ENCODE data around the gene LRIT2.
A peak's percentile ranks its signal among the peaks of the same experiment; 100 is the strongest.

LRIT2 gene

DNA sequence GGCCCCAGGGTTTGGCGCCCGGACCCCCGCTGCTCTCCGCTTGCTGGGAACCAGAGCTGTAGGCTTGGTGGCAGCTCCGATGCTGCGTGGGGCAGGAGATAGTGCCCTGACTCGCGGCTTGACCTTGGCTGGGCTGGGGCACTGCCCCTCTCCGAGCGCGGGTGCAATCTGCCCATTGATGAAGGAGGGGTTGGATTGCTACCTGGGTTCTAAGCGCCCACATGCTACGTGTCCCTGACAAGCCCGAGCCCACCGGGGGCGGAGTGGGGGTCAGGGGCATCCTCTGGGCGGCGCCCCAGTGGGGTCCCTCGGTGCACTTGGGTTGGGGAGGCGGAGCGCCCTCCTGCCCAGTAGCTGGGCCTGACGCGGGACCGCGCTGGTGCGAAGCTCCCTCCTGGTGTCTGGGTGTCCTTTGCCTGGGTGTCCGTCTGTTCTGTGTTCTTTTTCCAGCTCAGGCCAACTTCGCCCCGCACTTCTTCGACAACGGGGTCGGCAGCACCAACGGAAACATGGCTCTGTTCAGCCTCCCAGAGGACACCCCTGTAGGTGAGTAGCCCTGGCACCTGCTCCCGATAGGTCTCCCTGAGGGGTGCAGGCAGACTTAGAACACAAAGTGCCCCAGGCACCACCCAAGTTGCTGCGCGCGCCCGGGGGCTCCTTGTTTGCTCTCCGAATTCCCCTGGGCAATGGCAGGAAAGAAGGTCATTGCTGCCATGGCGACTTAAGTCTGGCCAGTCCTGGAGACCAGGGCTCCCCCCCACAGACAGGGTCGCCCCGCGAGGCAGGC lies 30.1 kb downstream of the LRIT2 start:
- no peak overlapping the region for H3K27ac ChIP-seq (ENCODE audit: insufficient read depth in 1 of 2, low read depth in 1 of 2, low read length in 2 of 2, poor library complexity in 1 of 2, severe bottlenecking in 2 of 2)

DNA sequence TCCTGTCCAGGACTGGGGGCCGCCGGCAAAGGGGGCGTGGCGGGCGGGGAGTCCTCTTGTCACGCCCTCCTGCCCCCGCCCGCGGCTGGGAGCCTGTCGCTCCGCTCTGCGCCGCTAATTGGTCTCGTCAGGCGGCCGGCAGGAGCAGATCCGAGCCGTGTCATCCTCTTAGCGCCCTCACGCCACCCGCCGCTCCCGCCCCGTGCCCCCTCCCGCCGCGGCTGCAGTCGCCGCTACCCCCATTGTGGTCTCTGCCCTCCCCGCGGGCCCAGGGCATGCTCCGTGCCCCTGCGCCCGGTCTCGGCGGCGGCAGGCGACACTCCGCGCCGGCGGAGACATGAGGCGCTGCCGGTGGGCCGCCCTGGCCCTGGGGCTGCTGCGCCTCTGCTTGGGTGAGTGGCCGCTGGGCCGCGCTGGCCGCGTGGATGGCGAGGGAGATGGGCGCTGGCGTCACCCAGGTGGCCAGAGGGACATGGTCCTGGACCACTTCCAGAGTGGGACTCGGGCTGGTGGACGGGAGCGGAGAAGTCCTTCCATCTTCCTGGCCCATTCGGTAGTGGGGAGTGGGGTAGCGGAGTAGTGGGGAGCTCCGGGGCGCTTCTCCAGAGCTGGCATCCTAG lies 30.8 kb downstream of the LRIT2 start, which contains the start of gene CDHR1:
Gene CDHR1, plus strand, starts transcription at position 114 of the 620 bp plus-strand sequence. Its CDS starts 224 bp downstream, at position 338.
- ChIA-PET POLR2A (no interaction called here), CTCF (interaction anchor here (3.5 kb wide), 1 partner anchor 11 kb away, joined by 14 read pairs; no protein-coding TSS in a partner anchor)
- Histone ChIP-seq H3K27ac (ENCODE audit: insufficient read depth in 1 of 2, low read depth in 1 of 2, low read length in 2 of 2, poor library complexity in 1 of 2, severe bottlenecking in 2 of 2) (no peak within 1 kb of the TSS), H3K4me3 (ENCODE audit: control insufficient read depth in 1 of 7, extremely low read depth in 1 of 7, insufficient read depth in 4 of 7, low read depth in 2 of 7, low read length in 6 of 7) (peak within 1 kb of the TSS; percentile 34 to 67 (median 48)), H3K9me3 (ENCODE audit: control extremely low read depth in 1 of 5, control insufficient read depth in 4 of 5, insufficient read depth in 2 of 5, low read depth in 1 of 5, low read length in 4 of 5) (no peaks in the 10 kb centered on the region), H3K36me3 (ENCODE audit: control insufficient read depth in 4 of 4, insufficient read depth in 4 of 4, low read length in 3 of 4) (no peaks in the 10 kb centered on the region), H3K27me3 (replicated peaks in 2 of 5; ENCODE audit: control insufficient read depth in 4 of 5, insufficient read depth in 5 of 5, low read length in 4 of 5) (peaks cover 5 to 83% (median 37%) of the 10 kb centered on the region in 5 experiments), H3K4me1 (ENCODE audit: control extremely low read depth in 1 of 4, control insufficient read depth in 4 of 4, insufficient read depth in 4 of 4, low read length in 3 of 4) (peaks cover 0 to 16% (median 12%) of the 10 kb centered on the region in 4 experiments)
- peak in 2 of 3 donors; percentile 57 to 64 for DNase-seq
- WGBS (ENCODE audit: insufficient coverage) = 2% methylated on average over 50 of the region's 61 CpGs

More for the DNA sequence above, 30.1 kb downstream of the LRIT2 start:
- ChIA-PET CTCF (interaction anchor here (3.5 kb wide), 1 partner anchor 10 kb away, joined by 14 read pairs; no protein-coding TSS in a partner anchor), POLR2A (no interaction called here)
- Histone ChIP-seq H3K36me3 (ENCODE audit: control insufficient read depth in 4 of 4, insufficient read depth in 4 of 4, low read length in 3 of 4) (no peaks in the 10 kb centered on the region), H3K9me3 (ENCODE audit: control extremely low read depth in 1 of 5, control insufficient read depth in 4 of 5, insufficient read depth in 2 of 5, low read depth in 1 of 5, low read length in 4 of 5) (no peaks in the 10 kb centered on the region), H3K4me1 (ENCODE audit: control extremely low read depth in 1 of 4, control insufficient read depth in 4 of 4, insufficient read depth in 4 of 4, low read length in 3 of 4) (peaks cover 0 to 16% (median 12%) of the 10 kb centered on the region in 4 experiments), H3K4me3 (ENCODE audit: control insufficient read depth in 1 of 7, extremely low read depth in 1 of 7, insufficient read depth in 4 of 7, low read depth in 2 of 7, low read length in 6 of 7) (peak overlapping the region in 5 of 7 experiments; percentile 16 to 67 (median 39)), H3K27me3 (replicated peaks in 2 of 5; ENCODE audit: control insufficient read depth in 4 of 5, insufficient read depth in 5 of 5, low read length in 4 of 5) (peaks cover 5 to 86% (median 37%) of the 10 kb centered on the region in 5 experiments)
- 17% methylated on average over 35 of the region's 43 CpGs for WGBS (ENCODE audit: insufficient coverage)
- no peak for DNase-seq

DNA sequence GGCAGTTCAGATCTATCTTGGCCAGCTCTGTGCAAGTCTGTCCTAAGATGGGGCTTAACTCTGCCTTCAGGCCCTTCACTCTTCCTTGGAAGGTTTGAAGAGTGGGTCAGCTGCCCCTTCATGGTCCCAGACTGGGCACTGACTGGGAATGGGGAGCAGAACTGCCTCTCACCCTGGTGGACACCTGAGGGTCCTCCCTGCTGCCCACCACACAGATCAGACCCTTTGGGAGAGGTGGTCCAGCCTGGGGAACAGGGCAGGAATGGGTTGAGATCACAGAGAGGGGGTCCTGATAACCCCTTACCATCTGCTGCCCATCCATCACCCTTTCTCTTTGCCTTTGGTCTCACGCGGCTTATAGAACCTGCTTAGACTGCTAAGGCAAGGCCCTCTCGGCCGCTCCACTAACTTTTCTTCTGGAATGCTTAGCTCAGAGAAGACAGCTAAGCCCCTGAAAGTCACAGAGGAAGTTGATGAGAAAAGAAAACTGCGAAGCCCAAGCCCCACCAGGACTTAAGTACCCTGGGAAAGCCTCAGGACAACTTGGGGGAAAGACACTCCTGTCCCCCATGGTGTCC lies 31.4 kb downstream of the LRIT2 start:
- no peak for DNase-seq
- H3K9me3 ChIP-seq (ENCODE audit: control extremely low read depth in 1 of 5, control insufficient read depth in 4 of 5, insufficient read depth in 2 of 5, low read depth in 1 of 5, low read length in 4 of 5) = no peaks in the 10 kb centered on the region
- H3K27me3 ChIP-seq (replicated peaks in 2 of 5; ENCODE audit: control insufficient read depth in 4 of 5, insufficient read depth in 5 of 5, low read length in 4 of 5) = peaks cover 5 to 81% (median 37%) of the 10 kb centered on the region in 5 experiments
- 40% methylated on average over 5 of the region's 5 CpGs for WGBS (ENCODE audit: insufficient coverage)
- H3K36me3 ChIP-seq (ENCODE audit: control insufficient read depth in 4 of 4, insufficient read depth in 4 of 4, low read length in 3 of 4) = no peaks in the 10 kb centered on the region
- peak overlapping the region in 5 of 7 experiments; percentile 33 to 67 (median 58) for H3K4me3 ChIP-seq (ENCODE audit: control insufficient read depth in 1 of 7, extremely low read depth in 1 of 7, insufficient read depth in 4 of 7, low read depth in 2 of 7, low read length in 6 of 7)
- ChIA-PET CTCF (interaction anchor here (0.9 to 3.5 kb wide), 3 partner anchors 11 to 47 kb away, joined by 3 to 14 read pairs (median 4); no protein-coding TSS in a partner anchor), POLR2A (no interaction called here)
- no peak overlapping the region for H3K27ac ChIP-seq (ENCODE audit: insufficient read depth in 1 of 2, low read depth in 1 of 2, low read length in 2 of 2, poor library complexity in 1 of 2, severe bottlenecking in 2 of 2)
- H3K4me1 ChIP-seq (ENCODE audit: control extremely low read depth in 1 of 4, control insufficient read depth in 4 of 4, insufficient read depth in 4 of 4, low read length in 3 of 4) = peaks cover 0 to 16% (median 12%) of the 10 kb centered on the region in 4 experiments

DNA sequence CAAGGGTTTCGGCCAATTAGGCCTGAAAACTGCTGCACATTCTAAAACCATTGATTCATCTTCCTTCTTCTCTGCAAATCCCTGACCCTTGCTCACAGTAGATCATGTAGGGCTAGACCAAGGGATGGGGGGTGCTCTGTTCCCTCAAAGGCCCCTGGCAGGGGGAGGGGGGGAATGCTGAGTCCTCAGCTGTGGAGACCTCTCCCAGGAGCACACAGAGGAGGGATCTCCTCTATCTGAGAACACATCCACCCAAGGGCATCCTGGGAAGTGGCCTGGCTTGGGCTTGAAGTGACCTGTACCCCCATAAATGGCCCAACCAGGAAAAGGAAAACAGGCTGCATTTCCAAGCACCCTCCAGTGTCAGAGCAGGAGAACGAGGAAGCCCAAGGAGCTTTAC lies 32.0 kb downstream of the LRIT2 start:
- no peak for DNase-seq
- Histone ChIP-seq H3K27ac (ENCODE audit: insufficient read depth in 1 of 2, low read depth in 1 of 2, low read length in 2 of 2, poor library complexity in 1 of 2, severe bottlenecking in 2 of 2) (no peak overlapping the region), H3K36me3 (ENCODE audit: control insufficient read depth in 4 of 4, insufficient read depth in 4 of 4, low read length in 3 of 4) (no peaks in the 10 kb centered on the region), H3K4me1 (ENCODE audit: control extremely low read depth in 1 of 4, control insufficient read depth in 4 of 4, insufficient read depth in 4 of 4, low read length in 3 of 4) (peaks cover 0 to 16% (median 12%) of the 10 kb centered on the region in 4 experiments), H3K9me3 (ENCODE audit: control extremely low read depth in 1 of 5, control insufficient read depth in 4 of 5, insufficient read depth in 2 of 5, low read depth in 1 of 5, low read length in 4 of 5) (no peaks in the 10 kb centered on the region), H3K4me3 (ENCODE audit: control insufficient read depth in 1 of 7, extremely low read depth in 1 of 7, insufficient read depth in 4 of 7, low read depth in 2 of 7, low read length in 6 of 7) (no peak overlapping the region), H3K27me3 (replicated peaks in 2 of 5; ENCODE audit: control insufficient read depth in 4 of 5, insufficient read depth in 5 of 5, low read length in 4 of 5) (peaks cover 5 to 78% (median 37%) of the 10 kb centered on the region in 5 experiments)
- CTCF ChIA-PET = interaction anchor here (0.9 to 3.5 kb wide), 3 partner anchors 12 to 46 kb away, joined by 3 to 14 read pairs (median 4); no protein-coding TSS in a partner anchor
- POLR2A ChIA-PET = no interaction called here
- 96% methylated on average over 2 of the region's 2 CpGs for WGBS (ENCODE audit: insufficient coverage)

DNA sequence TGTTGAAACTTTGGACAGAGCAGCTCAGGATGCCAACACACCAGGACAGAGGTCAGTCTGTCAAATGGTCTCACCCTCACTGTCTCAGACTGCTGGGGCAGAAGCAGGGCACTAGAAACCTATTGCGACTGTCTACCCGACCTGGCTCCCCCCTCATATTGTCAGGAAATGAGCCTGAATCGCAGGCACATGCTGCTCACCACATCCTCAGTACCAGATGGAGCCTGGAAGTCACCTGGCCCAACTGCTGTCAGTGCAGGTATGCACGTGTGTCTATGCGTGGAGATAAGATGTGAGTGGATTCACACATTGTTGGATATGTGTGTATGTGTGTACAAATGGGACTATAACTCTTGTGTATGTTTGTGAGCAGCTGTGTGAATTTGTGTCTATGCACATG lies 34.2 kb downstream of the LRIT2 start:
- no peak overlapping the region for H3K27ac ChIP-seq (ENCODE audit: insufficient read depth in 1 of 2, low read depth in 1 of 2, low read length in 2 of 2, poor library complexity in 1 of 2, severe bottlenecking in 2 of 2)
- no peaks in the 10 kb centered on the region for H3K9me3 ChIP-seq (ENCODE audit: control extremely low read depth in 1 of 5, control insufficient read depth in 4 of 5, insufficient read depth in 2 of 5, low read depth in 1 of 5, low read length in 4 of 5)
- ChIA-PET CTCF (interaction anchor here (1.1 to 1.4 kb wide), 2 partner anchors 10 to 44 kb away, joined by 3 read pairs; no protein-coding TSS in a partner anchor), POLR2A (no interaction called here)
- 85% methylated on average over 3 of the region's 5 CpGs for WGBS (ENCODE audit: insufficient coverage)
- DNase-seq = no peak
- H3K4me3 ChIP-seq (ENCODE audit: control insufficient read depth in 1 of 7, extremely low read depth in 1 of 7, insufficient read depth in 4 of 7, low read depth in 2 of 7, low read length in 6 of 7) = no peak overlapping the region
- peaks cover 5 to 56% (median 22%) of the 10 kb centered on the region in 5 experiments for H3K27me3 ChIP-seq (replicated peaks in 2 of 5; ENCODE audit: control insufficient read depth in 4 of 5, insufficient read depth in 5 of 5, low read length in 4 of 5)
- peaks cover 0 to 16% (median 12%) of the 10 kb centered on the region in 4 experiments for H3K4me1 ChIP-seq (ENCODE audit: control extremely low read depth in 1 of 4, control insufficient read depth in 4 of 4, insufficient read depth in 4 of 4, low read length in 3 of 4)
- H3K36me3 ChIP-seq (ENCODE audit: control insufficient read depth in 4 of 4, insufficient read depth in 4 of 4, low read length in 3 of 4) = no peaks in the 10 kb centered on the region

DNA sequence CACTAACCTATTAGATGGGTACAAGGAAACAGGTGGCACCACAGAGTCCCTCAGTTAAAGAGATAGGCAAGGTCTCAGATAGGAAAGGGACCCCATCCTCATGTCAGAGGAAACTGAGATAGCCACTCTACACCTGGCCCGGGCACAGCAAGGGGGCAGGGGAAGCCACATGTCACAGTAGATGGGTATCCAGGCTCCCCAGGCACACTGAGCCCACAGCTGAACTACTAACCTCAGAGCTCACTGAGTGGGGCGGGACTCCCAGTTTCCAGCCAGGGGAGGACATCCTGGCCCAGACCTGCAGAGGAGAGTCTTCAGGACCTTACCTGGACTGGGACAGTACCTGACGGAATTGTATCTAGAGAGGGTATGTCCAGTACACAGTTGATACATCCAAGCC lies 34.7 kb downstream of the LRIT2 start:
- 100% methylated on average over 2 of the region's 3 CpGs for WGBS (ENCODE audit: insufficient coverage)
- peaks cover 5 to 51% (median 18%) of the 10 kb centered on the region in 5 experiments for H3K27me3 ChIP-seq (replicated peaks in 2 of 5; ENCODE audit: control insufficient read depth in 4 of 5, insufficient read depth in 5 of 5, low read length in 4 of 5)
- H3K27ac ChIP-seq (ENCODE audit: insufficient read depth in 1 of 2, low read depth in 1 of 2, low read length in 2 of 2, poor library complexity in 1 of 2, severe bottlenecking in 2 of 2) = no peak overlapping the region
- ChIA-PET CTCF (interaction anchor here (1.4 kb wide), 1 partner anchor 43 kb away, joined by 3 read pairs; no protein-coding TSS in a partner anchor), POLR2A (no interaction called here)
- H3K36me3 ChIP-seq (ENCODE audit: control insufficient read depth in 4 of 4, insufficient read depth in 4 of 4, low read length in 3 of 4) = no peaks in the 10 kb centered on the region
- DNase-seq = no peak
- H3K9me3 ChIP-seq (ENCODE audit: control extremely low read depth in 1 of 5, control insufficient read depth in 4 of 5, insufficient read depth in 2 of 5, low read depth in 1 of 5, low read length in 4 of 5) = no peaks in the 10 kb centered on the region
- H3K4me1 ChIP-seq (ENCODE audit: control extremely low read depth in 1 of 4, control insufficient read depth in 4 of 4, insufficient read depth in 4 of 4, low read length in 3 of 4) = peaks cover 0 to 16% (median 12%) of the 10 kb centered on the region in 4 experiments
- H3K4me3 ChIP-seq (ENCODE audit: control insufficient read depth in 1 of 7, extremely low read depth in 1 of 7, insufficient read depth in 4 of 7, low read depth in 2 of 7, low read length in 6 of 7) = no peak overlapping the region

All from common myeloid progenitor, CD34-positive (primary cell).